Parathyroid adenoma (tissue), 2 donors: ENCODE results near the gene STK32C.

Experiments used
- H2AFZ ChIP-seq: fragments of 300-600 bp; sonication (generic); one replicate; pipeline ENCODE4 v1.7.0; 2017; ENCODE audit warnings: antibody characterized with exemption, mild to moderate bottlenecking
- H3K27ac ChIP-seq: fragments of 300-600 bp; sonication (generic); one replicate; pipeline ENCODE4 v1.7.0; 2017
- H3K27me3 ChIP-seq: fragments of 300-600 bp; sonication (generic); one replicate; pipeline ENCODE4 v1.7.0; 2017; ENCODE audit warnings: low read length; ENCODE audit not compliant: control insufficient read depth, insufficient read depth
- H3K36me3 ChIP-seq: fragments of 300-600 bp; sonication (generic); one replicate; pipeline ENCODE4 v1.7.0; 2017; ENCODE audit warnings: low read length; ENCODE audit not compliant: control insufficient read depth, insufficient read depth
- H3K4me1 ChIP-seq: fragments of 300-600 bp; sonication (generic); one replicate; pipeline ENCODE4 v1.7.0; 2017; ENCODE audit warnings: control low read depth
- H3K4me2 ChIP-seq: fragments of 300-600 bp; sonication (generic); one replicate; pipeline ENCODE4 v1.7.0; 2017; ENCODE audit warnings: low read length
- H3K4me3 ChIP-seq: fragments of 300-600 bp; sonication (generic); one replicate; pipeline ENCODE4 v1.7.0; 2017; ENCODE audit warnings: low read depth, low read length
- H3K79me2 ChIP-seq: fragments of 300-600 bp; sonication (generic); one replicate; pipeline ENCODE4 v1.7.0; 2017; ENCODE audit warnings: control low read depth
- H3K9ac ChIP-seq: fragments of 300-600 bp; sonication (generic); one replicate; pipeline ENCODE4 v1.7.0; 2017; ENCODE audit warnings: mild to moderate bottlenecking
- H3K9me3 ChIP-seq: fragments of 300-600 bp; sonication (generic); one replicate; pipeline ENCODE4 v1.7.0; 2017; ENCODE audit warnings: low read length; ENCODE audit not compliant: control insufficient read depth
- CTCF ChIP-seq: fragments of 300-600 bp; sonication (generic); IDR thresholded peaks from one replicate; pipeline ENCODE4 v1.7.0; 2017; ENCODE audit warnings: antibody characterized with exemption, mild to moderate bottlenecking
- donor health status: primary hyperparathyroidism.

Gene STK32C

GRCh38 chr10:132279873-132280645 is 27.7 kb downstream of the STK32C start:
- H3K4me1 ChIP-seq = peaks cover 3% of the 10 kb centered on the region
- no peak for TF ChIP-seq CTCF
- H3K27ac ChIP-seq = no peak overlapping the region
- H3K27me3 ChIP-seq = no peaks in the 10 kb centered on the region
- H3K36me3 ChIP-seq = no peaks in the 10 kb centered on the region
- H3K79me2 ChIP-seq = no peaks in the 10 kb centered on the region
- no peak overlapping the region for H2AFZ ChIP-seq
- no peak overlapping the region for H3K4me3 ChIP-seq
- no peak overlapping the region for H3K9ac ChIP-seq
- no peak overlapping the region for H3K4me2 ChIP-seq
- no peaks in the 10 kb centered on the region for H3K9me3 ChIP-seq

- Histone ChIP-seq H3K27ac (no peak overlapping the region), H3K4me1 (no peaks in the 10 kb centered on the region), H3K4me3 (no peak overlapping the region), H3K4me2 (no peak overlapping the region), H2AFZ (no peak overlapping the region), H3K36me3 (no peaks in the 10 kb centered on the region), H3K79me2 (peaks cover 2% of the 10 kb centered on the region), H3K9me3 (no peaks in the 10 kb centered on the region), H3K9ac (no peak overlapping the region), H3K27me3 (no peaks in the 10 kb centered on the region)
- TF ChIP-seq CTCF = no peak
Observed at GRCh38 chr10:132277311-132277741, 30.4 kb downstream of the STK32C start.

GRCh38 chr10:132276706-132277105 is 31.0 kb downstream of the STK32C start:
- no peak overlapping the region for H3K4me2 ChIP-seq
- H3K27me3 ChIP-seq = no peaks in the 10 kb centered on the region
- H3K9me3 ChIP-seq = no peaks in the 10 kb centered on the region
- peaks cover 2% of the 10 kb centered on the region for H3K79me2 ChIP-seq
- H2AFZ ChIP-seq = no peak overlapping the region
- no peak overlapping the region for H3K9ac ChIP-seq
- H3K4me3 ChIP-seq = no peak overlapping the region
- H3K4me1 ChIP-seq = no peaks in the 10 kb centered on the region
- H3K27ac ChIP-seq = no peak overlapping the region
- TF ChIP-seq CTCF = no peak
- H3K36me3 ChIP-seq = no peaks in the 10 kb centered on the region

- Histone ChIP-seq H3K4me1 (no peaks in the 10 kb centered on the region), H3K36me3 (no peaks in the 10 kb centered on the region), H2AFZ (no peak overlapping the region), H3K27ac (no peak overlapping the region), H3K4me3 (no peak overlapping the region), H3K27me3 (no peaks in the 10 kb centered on the region), H3K9me3 (no peaks in the 10 kb centered on the region), H3K79me2 (peaks cover 2% of the 10 kb centered on the region), H3K4me2 (no peak overlapping the region), H3K9ac (no peak overlapping the region)
- TF ChIP-seq CTCF = no peak
Observed at GRCh38 chr10:132276179-132276675, 31.5 kb downstream of the STK32C start.
